Liver (tissue), 9 donors: ENCODE results near the gene CEND1. TPM values are rescaled to one million over a fixed set of nuclear protein-coding genes. Genes with fewer than 3 reads are reported as not detected.
A peak's percentile ranks its signal among the peaks of the same experiment; 100 is the strongest.

Experiments
- DNase-seq: peaks from one replicate; pipeline ENCODE4 v3.0.0-alpha.2; 2017; ENCODE audit warnings: low spot score
- H3K27ac ChIP-seq, 2 donors: one replicate each; pipeline ENCODE4 v1.7.0; 2013; ENCODE audit warnings: inconsistent platforms in 2 of 2, low read length in 2 of 2, control low read depth in 1 of 2, low read depth in 1 of 2, mild to moderate bottlenecking in 1 of 2
- H3K27me3 ChIP-seq, 4 donors: one replicate each; pipeline versions ENCODE4 v1.6.1 to v1.7.0; 2013; ENCODE audit warnings: low read length in 3 of 4, inconsistent platforms in 1 of 4, mild to moderate bottlenecking in 1 of 4, moderate library complexity in 1 of 4; ENCODE audit not compliant: control insufficient read depth in 4 of 4, insufficient read depth in 4 of 4
- H3K36me3 ChIP-seq, 4 donors: one replicate each; pipeline versions ENCODE4 v1.6.1 to v1.7.0; 2013; ENCODE audit warnings: low read length in 3 of 4, mild to moderate bottlenecking in 3 of 4, low read depth in 1 of 4, moderate library complexity in 1 of 4; ENCODE audit not compliant: control insufficient read depth in 4 of 4, insufficient read depth in 3 of 4
- H3K4me1 ChIP-seq, 4 donors: one replicate each; pipeline versions ENCODE4 v1.6.1 to v1.7.0; 2013; ENCODE audit warnings: low read length in 3 of 4, mild to moderate bottlenecking in 3 of 4, moderate library complexity in 1 of 4; ENCODE audit not compliant: control insufficient read depth in 4 of 4, insufficient read depth in 4 of 4
- H3K4me3 ChIP-seq, 3 donors: one replicate each; pipeline versions ENCODE4 v1.6.1 to v1.7.0; 2013; ENCODE audit warnings: low read length in 3 of 3, control low read depth in 1 of 3, low read depth in 1 of 3, mild to moderate bottlenecking in 1 of 3
- H3K9ac ChIP-seq, 2 donors: one replicate each; pipeline ENCODE4 v1.7.0; 2013; ENCODE audit warnings: low read length in 2 of 2, mild to moderate bottlenecking in 2 of 2, moderate library complexity in 2 of 2, control low read depth in 1 of 2, low read depth in 1 of 2
- H3K9me3 ChIP-seq, 4 donors: one replicate each; pipeline versions ENCODE4 v1.6.1 to v1.7.0; 2013; ENCODE audit warnings: low read length in 3 of 4; ENCODE audit not compliant: control insufficient read depth in 4 of 4
- ATF3 ChIP-seq: IDR thresholded peaks from 2 replicates; pipeline ENCODE4 v1.6.1; 2016; ENCODE audit warnings: antibody characterized with exemption
- CTCF ChIP-seq: fragments of 150-350 bp; IDR thresholded peaks from 2 replicates; pipeline ENCODE4 v1.5.1; 2017; ENCODE audit warnings: improper control_type of control experiment, low read depth, low read length; ENCODE audit not compliant: missing input control
- EGR1 ChIP-seq, 2 donors: IDR thresholded peaks; 2 replicates each; pipeline ENCODE4 v1.6.1; 2016 to 2018; ENCODE audit warnings: antibody characterized with exemption in 2 of 2, low read depth in 2 of 2
- FOXA2 ChIP-seq: IDR thresholded peaks from 2 replicates; pipeline ENCODE4 v1.6.1; 2016; ENCODE audit warnings: antibody characterized with exemption
- GABPA ChIP-seq, 2 donors: IDR thresholded peaks in 1 of 2; conservative IDR thresholded peaks in 1 of 2; 2 replicates each; pipeline ENCODE4 v1.6.1; 2016; ENCODE audit warnings: antibody characterized with exemption in 2 of 2, mild to moderate bottlenecking in 1 of 2, moderate library complexity in 1 of 2
- HNF4A ChIP-seq, 2 donors: conservative IDR thresholded peaks; 2 replicates each; pipeline ENCODE4 v1.6.1; 2016; ENCODE audit warnings: antibody characterized with exemption in 2 of 2, mild to moderate bottlenecking in 2 of 2
- HNF4G ChIP-seq: IDR thresholded peaks from 2 replicates; pipeline ENCODE4 v1.6.1; 2016; ENCODE audit warnings: antibody characterized with exemption
- JUND ChIP-seq, 2 donors: IDR thresholded peaks; 2 replicates each; pipeline ENCODE4 v1.6.1; 2016; ENCODE audit warnings: antibody characterized with exemption in 2 of 2
- NR2F2 ChIP-seq: IDR thresholded peaks from 2 replicates; pipeline ENCODE4 v1.6.1; 2016; ENCODE audit warnings: antibody characterized with exemption
- RAD21 ChIP-seq, 2 donors: IDR thresholded peaks; 2 replicates each; pipeline ENCODE4 v1.6.1; 2016; ENCODE audit warnings: antibody characterized with exemption in 2 of 2, mild to moderate bottlenecking in 2 of 2
- RXRA ChIP-seq, 2 donors: IDR thresholded peaks; 2 replicates each; pipeline ENCODE4 v1.6.1; 2017 to 2018; ENCODE audit warnings: antibody characterized with exemption in 2 of 2, mild to moderate bottlenecking in 1 of 2
- TAF1 ChIP-seq: conservative IDR thresholded peaks from 2 replicates; pipeline ENCODE4 v1.6.1; 2016; ENCODE audit warnings: antibody characterized with exemption, mild to moderate bottlenecking
- ZBTB33 ChIP-seq: IDR thresholded peaks from 2 replicates; pipeline ENCODE4 v1.6.1; 2016; ENCODE audit warnings: antibody characterized with exemption
- WGBS: extraction: QIAGEN DNeasy Blood & Tissue Kit; methylation state at CpG from one replicate; pipeline ENCODE4 v1.1.7; 2013; 5-methylcytosine and 5-hydroxymethylcytosine counted together
- polyA plus RNA-seq, 2 donors: library from polyadenylated mRNA; stranded (reverse) in 1 of 2; unstranded in 1 of 2; fragments of 200-250 nt in 1 of 2; fragments of >200 nt in 1 of 2; fragmentation: Nextera tagmentation in 1 of 2; extraction: Ambion mirVana in 1 of 2; gene quantifications; one replicate each; pipeline versions ENCODE4 v1.2.1 to v1.2.3, GENCODE V29; 2013 to 2015
- total RNA-seq, 2 donors: library from RNA; depleted of rRNA; stranded (reverse); fragments of >200 nt; gene quantifications; one replicate each; pipeline ENCODE4 v1.2.3, GENCODE V29; 2014
- donor health status: healthy.
- donor health status: healthy.
- donor health status: healthy.
- donor health status: healthy.
- donor health status: healthy.

The CEND1 gene
- total and polyA plus RNA-seq, 4 donors: not detected

- Histone ChIP-seq H3K9ac (no peak overlapping the region), H3K4me1 (peaks cover 0 to 8% (median 8%) of the 10 kb centered on the region in 4 donors), H3K27ac (no peak overlapping the region), H3K27me3 (no peaks in the 10 kb centered on the region), H3K36me3 (peaks cover 15 to 48% (median 23%) of the 10 kb centered on the region in 4 donors), H3K4me3 (no peak overlapping the region), H3K9me3 (no peaks in the 10 kb centered on the region)
- DNase-seq: peak; percentile 59
- 76% methylated on average over 19 of the region's 19 CpGs for WGBS
- TF ChIP-seq RAD21 (IDR thresholded peaks at IDR 0.05): peak; percentile 72 to 82
- no peak for TF ChIP-seq ATF3
- TF ChIP-seq CTCF: peak; percentile 53
These were observed 24.7 kb downstream of the CEND1 start for GRCh38 chr11:765025-765801.

GRCh38 chr11:764322-765024, 25.4 kb downstream of the CEND1 start:
- Histone ChIP-seq H3K9me3 (no peaks in the 10 kb centered on the region), H3K4me1 (peaks cover 0 to 8% (median 8%) of the 10 kb centered on the region in 4 donors), H3K4me3 (no peak overlapping the region), H3K9ac (no peak overlapping the region), H3K27ac (no peak overlapping the region), H3K27me3 (no peaks in the 10 kb centered on the region), H3K36me3 (peaks cover 19 to 51% (median 26%) of the 10 kb centered on the region in 4 donors)
- no peak for DNase-seq
- WGBS: 87% methylated on average over 18 of the region's 18 CpGs
- TF ChIP-seq ATF3 (no peak), NR2F2 (no peak), ZBTB33 (no peak), CTCF (no peak), HNF4A (conservative IDR thresholded peaks at IDR 0.05) (no peak), JUND (IDR thresholded peaks at IDR 0.05) (no peak), RXRA (IDR thresholded peaks at IDR 0.05) (no peak), GABPA (IDR thresholded peaks at IDR 0.05 in 1 of 2, conservative IDR thresholded peaks at IDR 0.05 in 1 of 2) (no peak), EGR1 (IDR thresholded peaks at IDR 0.05; ENCODE audit: low read depth in 2 of 2) (no peak), HNF4G (no peak), TAF1 (no peak), FOXA2 (no peak)
